ENCODE data around the gene WHRN.
A peak's percentile ranks its signal among the peaks of the same experiment; 100 is the strongest.

The WHRN gene

GRCh38 chr9:114416906-114417305 lies 88.4 kb downstream of the WHRN start:
- DNase-seq: no peak

DNA sequence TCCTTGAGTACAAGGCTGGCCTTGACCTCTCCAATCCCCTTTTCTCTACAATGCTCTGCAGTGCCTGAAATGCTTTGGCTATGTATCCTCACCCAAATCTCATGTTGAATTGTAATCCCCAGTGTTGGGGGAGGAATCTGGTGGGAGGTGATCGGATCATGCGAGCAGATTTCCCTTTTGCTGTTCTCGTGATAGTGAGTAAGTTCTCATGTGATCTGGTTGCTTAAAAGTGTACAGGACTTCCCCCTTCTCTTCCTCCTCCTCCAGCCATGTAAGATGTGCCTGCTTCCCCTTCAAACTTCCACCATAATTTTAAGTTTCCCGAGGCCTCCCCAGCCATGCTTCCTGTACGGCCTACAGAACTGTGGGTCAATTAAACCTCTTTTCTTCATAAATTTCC lies 89.0 kb downstream of the WHRN start:
- DNase-seq: no peak

DNA sequence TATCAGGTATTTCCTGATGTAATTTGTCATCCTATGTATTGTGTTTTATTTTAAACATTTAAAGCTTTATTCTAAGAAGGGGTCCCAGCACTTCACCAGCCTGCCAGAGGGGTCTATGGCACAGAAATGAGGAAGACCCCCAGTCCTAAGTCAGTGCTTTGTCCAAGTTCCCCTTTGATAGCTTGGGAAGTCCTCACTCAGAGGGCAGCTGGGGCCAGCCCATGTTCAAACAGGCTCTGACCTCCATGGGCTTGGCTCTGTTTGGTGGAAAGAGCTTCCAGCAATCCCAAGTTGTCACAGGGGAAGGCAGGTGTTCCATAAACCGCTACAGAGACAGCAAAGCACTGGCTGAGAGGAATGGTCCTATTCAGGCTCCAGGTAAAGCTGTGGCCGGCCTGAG lies 90.9 kb downstream of the WHRN start:
- DNase-seq: no peak

- DNase-seq: no peak
Measured at GRCh38 chr9:114413861-114414301, 91.4 kb downstream of the WHRN start.

DNA sequence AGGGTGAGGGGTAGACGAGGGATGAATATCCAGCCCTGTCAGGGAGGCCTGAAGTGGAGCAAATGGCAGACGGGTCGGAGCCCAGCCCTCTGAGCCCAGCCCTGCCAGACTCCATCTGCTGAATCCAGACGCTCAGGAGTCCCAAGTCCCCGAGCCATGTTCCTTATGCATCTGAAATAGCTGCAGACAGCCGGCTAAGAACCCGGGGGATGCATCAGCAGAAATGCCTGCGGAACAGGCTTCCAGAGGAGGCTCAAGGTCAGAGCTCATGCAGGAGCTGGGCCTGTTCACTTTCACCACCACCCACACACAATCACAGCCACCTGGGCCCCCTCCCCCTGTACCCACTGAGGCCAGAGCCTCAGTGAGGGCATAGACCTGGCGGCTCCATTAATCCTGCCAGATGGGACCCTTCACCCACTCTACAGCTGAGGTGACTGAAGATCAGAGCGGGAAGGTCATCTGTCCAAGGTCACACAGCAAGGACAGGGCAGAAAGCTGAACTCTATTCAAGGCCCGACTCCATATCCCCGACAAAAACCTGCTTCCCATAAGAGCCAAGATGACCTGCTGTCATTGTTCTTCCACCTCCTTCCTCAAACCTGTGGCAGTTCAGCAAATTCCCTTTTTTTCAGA lies 93.1 kb downstream of the WHRN start:
- no peak for DNase-seq

DNA sequence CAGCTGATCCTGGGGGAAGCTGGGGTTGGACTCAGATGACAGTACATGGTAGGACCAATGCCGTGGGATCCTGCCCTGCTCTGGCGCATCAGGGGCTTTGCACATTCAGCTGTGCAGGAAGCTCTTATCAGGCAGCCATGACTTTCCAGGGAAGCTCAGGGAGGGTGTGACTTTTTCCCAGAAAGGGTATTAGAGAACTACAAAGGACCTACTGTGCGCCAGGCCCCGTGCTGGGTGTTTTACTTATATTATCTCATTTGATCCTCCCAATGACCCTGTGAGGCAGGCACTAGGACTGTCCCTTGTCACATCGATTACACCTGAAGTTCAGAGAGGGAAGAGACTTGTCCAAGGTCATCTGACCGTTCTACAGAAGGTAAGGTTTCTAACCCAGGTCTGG lies 93.8 kb downstream of the WHRN start:
- DNase-seq: no peak

DNA sequence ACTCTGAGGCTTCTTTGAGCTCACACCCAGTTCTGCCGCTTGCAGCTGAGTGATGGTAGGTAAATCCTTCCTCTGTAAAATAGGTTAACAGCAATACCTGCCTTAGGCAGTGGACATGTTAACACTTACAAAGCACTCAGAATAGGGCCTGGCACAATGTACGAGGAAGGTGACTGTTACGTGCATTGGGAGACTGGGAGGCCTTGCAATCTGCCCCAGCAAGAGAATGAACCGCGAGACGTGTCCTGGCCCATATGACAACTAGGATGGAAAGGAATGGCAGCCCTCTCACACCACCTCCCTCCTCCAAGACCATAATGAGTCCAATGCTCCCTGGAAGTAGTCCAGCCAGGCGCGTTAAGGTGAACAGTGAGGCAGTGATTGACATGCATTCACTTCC lies 94.4 kb downstream of the WHRN start:
- no peak for DNase-seq

GRCh38 chr9:114409842-114410241 lies 95.4 kb downstream of the WHRN start:
- no peak for DNase-seq

GRCh38 chr9:114409103-114409780 lies 96.0 kb downstream of the WHRN start:
- no peak for DNase-seq

- DNase-seq: no peak
Measured at GRCh38 chr9:114408645-114409044, 96.6 kb downstream of the WHRN start.

DNA sequence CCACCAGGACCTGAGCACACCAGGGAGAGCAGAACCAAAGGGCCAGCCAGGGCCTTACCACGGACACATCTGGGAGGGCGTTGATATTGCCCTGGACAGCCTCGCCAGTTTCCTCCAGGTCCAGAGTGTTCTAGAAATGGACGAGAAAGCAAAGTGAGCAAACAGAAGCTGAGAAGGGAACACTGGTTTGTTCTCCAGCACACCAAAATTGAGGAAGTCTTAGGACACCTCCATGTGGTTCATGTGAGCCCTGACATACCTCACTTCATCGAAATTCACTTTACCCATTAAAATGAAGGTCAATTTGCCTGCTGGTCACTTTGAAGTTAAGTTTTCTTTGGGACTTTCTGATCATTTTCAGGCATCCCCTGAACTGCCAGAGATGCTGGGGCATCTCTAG lies 97.4 kb downstream of the WHRN start:
- no peak for DNase-seq

DNA sequence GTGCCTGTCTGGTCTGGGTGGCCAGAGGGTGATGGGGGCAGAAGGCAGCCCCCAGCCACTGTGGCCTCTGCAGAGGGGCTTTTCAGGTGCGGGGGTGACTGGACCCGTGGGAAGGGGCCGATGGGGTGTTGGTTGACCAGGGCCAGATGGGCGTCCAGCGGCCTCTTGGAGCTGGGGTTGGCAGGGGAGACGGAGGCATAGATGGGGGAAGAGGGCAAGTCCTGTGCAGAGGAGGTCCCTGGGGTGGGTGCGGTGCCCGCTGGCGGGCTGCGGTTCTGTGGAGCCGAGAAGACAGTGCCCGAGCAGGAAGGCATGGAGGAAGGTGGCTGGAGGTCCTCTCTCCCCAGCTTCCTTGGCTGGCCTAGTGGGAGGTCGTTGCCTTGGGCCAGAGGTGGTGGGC lies 98.8 kb downstream of the WHRN start:
- DNase-seq: no peak

DNA sequence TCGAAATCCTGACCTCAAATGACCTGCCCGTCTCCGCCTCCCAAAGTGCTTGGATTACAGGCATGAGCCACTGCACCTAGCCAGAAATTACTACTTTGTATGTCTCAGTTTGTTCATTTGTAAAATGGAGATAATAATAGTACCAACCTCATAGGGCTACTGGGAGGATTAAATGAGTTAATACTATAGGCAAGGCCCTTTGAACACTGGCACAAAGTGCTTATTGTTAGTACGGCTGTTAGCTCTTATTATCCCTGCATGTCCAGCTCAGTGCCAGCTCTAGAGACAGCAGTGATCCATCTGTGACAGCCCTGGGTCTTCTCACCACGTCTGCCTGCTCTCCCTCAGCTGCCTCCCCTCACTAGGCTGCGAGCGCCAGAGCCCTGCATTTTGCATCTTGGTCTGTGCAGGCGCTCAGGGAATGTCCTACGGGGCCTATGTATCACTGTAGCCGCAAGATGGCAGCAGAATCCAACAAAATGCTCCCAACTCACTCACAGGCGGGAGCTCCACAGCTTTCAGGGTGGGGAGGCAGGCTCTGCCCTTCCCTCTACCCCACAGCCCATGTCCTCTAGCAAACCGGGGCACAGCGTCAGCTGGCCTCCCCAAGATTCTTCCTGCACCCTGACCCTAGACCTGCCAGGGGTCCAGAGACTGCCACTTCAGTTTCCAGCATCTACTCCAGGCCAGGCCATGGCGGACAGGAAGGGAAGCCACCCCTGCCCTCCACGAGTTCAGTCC lies 99.8 kb downstream of the WHRN start:
- peak; percentile 46 to 64 (median 56) for DNase-seq

DNA sequence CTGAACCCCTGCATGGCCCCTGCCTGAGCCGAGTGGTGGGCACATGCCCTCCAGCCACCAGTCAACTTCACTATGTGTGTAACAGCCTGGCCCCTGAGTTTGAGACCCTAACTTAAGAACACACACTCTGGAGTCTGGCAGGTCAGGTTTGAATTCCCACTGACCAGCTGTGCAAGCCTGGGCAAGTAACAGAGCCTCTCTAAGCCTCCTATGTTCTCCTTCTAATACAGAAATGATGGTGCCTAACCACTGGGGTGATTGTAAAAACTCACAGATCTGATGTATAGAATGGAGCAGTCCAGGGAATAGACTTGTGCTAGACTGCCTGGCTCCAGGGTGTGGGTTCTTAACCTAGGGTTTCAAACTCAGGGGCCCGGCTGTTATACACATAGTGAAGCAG lies 100.7 kb downstream of the WHRN start:
- no peak for DNase-seq

GRCh38 chr9:114403153-114403756 lies 102.0 kb downstream of the WHRN start:
- no peak for DNase-seq

DNA sequence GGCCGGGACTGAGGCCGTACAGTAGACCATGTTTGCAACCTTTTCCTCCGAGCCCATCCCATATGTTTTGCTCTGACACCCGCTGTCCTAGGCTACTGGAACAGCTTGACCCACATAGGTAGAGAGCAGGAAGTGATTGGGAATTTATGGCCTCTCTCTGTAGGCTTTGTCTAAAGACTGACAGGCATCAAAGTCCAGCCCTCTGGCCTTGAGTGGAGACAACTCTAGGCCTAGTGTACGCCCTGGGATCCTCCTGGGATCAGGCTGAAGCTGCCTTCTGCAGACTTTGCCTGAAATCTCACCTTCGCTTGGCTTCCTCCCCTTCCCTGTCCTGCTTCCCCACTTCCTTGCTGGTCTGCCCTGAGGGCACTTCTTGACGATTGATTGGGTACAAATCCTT lies 103.9 kb downstream of the WHRN start:
- no peak for DNase-seq

DNA sequence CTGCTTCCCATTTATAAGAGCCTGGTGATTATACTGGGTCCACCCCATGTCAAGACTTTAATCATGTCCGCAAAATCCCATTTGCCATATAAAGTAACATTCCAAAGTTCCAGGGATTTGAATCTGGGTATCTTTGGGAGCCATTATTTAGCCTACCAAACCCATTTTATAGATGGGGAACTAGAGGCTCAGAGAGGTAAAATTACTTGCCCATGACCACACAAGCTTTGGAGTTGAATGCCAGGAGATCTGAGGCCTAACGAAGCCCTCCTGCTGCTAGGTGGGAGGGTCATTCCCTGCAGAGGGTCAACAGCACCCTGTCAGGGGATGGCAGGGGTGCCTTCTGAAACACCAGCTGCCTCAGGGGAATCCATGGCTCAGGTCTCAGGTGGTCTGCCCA lies 104.5 kb downstream of the WHRN start:
- no peak for DNase-seq

- no peak for DNase-seq
Measured at GRCh38 chr9:114400219-114400618, 105.1 kb downstream of the WHRN start.

DNA sequence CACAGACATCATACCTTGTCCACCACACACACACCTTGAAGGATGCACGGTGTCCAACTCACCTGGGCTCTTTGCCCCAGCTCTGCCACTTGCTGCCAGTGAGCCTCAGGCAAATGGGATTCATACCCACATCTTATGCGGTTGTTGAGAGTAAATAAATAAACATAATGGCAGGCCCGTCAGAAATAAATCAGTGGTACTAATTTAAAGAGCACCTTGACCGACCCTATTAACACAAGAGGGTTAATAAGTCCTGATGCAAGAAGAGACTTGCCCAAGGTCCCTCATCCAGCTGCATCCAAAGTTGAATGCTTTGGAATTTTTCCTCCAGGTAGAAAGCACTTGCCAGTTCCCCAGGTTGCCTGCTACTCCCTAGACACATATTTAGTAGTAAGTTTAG lies 105.9 kb downstream of the WHRN start:
- DNase-seq: no peak

DNA sequence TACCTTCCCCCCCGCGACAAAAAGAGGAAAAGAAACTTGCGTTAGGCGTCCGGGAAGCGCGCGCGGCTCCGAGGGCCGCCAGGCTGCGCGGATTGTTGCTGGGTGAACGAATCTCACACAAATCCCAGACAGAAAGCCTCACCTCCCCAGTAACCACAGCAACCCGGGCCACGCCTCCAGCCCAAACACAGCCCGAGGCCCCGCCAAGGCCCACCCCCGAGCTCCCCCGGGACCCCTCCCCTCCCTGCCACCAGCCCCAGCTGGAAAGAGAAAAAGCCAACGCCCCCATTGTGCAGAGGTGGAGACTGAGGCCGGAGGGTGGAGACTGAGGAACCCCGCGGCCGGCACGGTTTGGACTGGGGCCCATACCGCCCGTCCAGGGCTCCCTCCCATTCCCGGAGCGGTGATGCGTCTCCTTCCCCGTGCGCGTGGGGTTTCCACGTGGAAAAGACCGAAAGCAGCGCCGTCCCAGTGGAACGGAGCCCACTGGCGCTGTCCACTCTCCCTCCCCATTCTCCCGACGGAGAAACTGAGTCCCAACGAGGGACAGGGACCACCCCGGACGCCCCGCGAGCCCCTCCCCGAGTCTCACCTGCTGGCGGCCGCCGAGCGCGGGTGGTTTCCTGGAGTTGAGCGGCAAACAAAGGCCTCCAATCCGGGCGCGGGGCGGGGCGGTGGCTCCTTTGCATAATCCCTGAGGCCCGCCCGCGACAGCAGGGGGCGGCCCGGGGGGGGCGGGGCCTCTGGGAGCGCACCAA lies 107.2 kb downstream of the WHRN start:
- peak; percentile 78 to 96 (median 90) for DNase-seq

DNA sequence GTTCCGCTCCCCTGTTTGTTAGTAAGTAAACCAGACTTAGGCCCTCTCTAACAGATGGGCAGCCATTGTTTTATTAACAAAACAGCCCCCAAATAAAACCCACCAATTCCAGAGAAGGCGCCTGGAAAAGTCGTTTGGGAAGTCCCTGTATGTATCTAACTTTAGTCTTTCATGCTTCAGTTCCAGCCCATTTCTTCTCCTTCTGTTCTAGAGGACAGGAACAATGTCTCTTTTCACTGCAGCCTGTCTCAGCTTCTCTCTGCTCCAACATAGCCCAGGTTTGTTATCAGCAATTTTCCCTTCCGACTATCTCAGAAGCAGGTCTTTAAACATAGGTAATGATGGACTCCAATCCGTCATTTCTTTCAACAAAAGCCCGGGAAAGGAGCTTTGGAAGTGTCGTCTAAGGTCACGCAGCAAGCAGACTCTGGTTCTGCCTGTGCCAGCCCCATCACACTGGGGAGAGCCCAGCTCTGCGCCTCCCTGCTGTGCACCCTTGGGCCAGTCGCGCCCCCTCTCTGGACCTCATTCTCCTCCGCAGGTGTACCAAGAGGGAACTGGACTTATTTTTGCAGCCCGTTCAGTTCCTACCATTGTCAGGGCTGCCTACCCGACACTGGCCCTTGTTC lies 107.9 kb downstream of the WHRN start:
- DNase-seq: no peak

DNA sequence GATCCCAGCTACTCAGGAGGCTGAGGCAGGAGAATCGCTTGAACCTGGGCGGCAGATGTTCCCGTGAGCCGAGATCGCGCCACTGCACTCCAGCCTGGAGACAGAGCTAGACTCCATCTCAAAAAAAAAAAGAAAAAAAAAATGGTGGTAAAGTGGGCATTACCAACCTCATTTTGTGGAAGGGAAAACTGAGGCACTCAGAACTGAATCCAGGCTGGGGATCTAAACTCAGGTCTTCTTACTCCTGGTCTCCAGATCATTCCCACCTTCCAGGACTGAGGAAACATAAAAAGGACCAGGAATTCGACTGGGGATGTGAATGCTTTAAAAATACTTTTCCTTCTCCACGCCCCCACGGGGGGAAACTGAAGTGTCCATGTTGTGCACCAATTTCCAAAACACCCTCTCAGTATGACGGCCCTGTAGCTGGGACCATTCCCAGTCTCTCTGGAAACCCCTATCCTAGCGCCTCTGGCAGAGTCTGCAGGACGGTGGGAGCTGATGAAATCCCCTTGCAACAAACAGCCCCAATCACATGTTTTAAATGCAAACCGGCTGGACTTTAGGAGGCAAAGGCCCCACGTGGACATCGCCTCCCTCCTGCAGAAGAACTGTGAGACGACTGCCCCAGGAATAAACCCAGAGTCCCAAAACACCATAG lies 108.6 kb downstream of the WHRN start:
- DNase-seq: no peak
